OCI-LY7 (cell line): ENCODE measurements around the gene CORO2B. TPM values are rescaled to one million over a fixed set of nuclear protein-coding genes. Genes with fewer than 3 reads are reported as not detected.

ENCODE experiments used
- BruUV-seq: library from RNA; stranded (reverse); fragments of 400-500 nt; replicated peaks from 2 replicates; lab custom pipeline; 2021; lab: Mats Ljungman, UMichigan
- CTCF ChIA-PET: fragments of 300-600 bp; sonication (Branson Sonifier 250); formaldehyde crosslinking; loops from one replicate; lab custom pipeline; 2022; ENCODE audit warnings: antibody characterized with exemption; ENCODE audit not compliant: unreplicated experiment; lab: Charles Lee
- POLR2A ChIA-PET: fragments of 300-600 bp; sonication (Branson Sonifier 250); formaldehyde crosslinking; loops from one replicate; lab custom pipeline; 2022; ENCODE audit warnings: antibody characterized with exemption; lab: Charles Lee
- DNase-seq: peaks from one replicate; pipeline ENCODE4 v3.0.0-alpha.2; 2015; ENCODE audit warnings: low spot score
- H2AFZ ChIP-seq: fragments of 200-600 bp; sonication (generic), shearing (Covaris generic); 2 replicates; pipeline ENCODE4 v1.6.1; 2014; ENCODE audit warnings: mild to moderate bottlenecking, antibody characterized with exemption, low read length, moderate library complexity
- H3K27ac ChIP-seq: fragments of 200-600 bp; sonication (generic); 2 replicates; pipeline ENCODE4 v1.5.1; 2014; ENCODE audit warnings: mixed run types, low read depth, mild to moderate bottlenecking, moderate library complexity, low read length, inconsistent platforms; ENCODE audit not compliant: poor library complexity, severe bottlenecking
- H3K36me3 ChIP-seq: fragments of 200-600 bp; sonication (generic); 2 replicates; pipeline ENCODE4 v1.6.1; 2014; ENCODE audit warnings: mild to moderate bottlenecking, antibody characterized with exemption, low read length, moderate library complexity, mixed read lengths; ENCODE audit not compliant: insufficient read depth
- H3K4me1 ChIP-seq: fragments of 200-600 bp; sonication (generic); 2 replicates; pipeline ENCODE4 v1.5.1; 2014; ENCODE audit warnings: mild to moderate bottlenecking, low read length; ENCODE audit not compliant: insufficient read depth, poor library complexity, severe bottlenecking
- H3K4me2 ChIP-seq: fragments of 200-600 bp; sonication (generic); 2 replicates; pipeline ENCODE4 v1.6.1; 2014; ENCODE audit warnings: mild to moderate bottlenecking, low read length
- H3K4me3 ChIP-seq: fragments of 200-600 bp; sonication (generic); 2 replicates; pipeline ENCODE4 v1.5.1; 2014; ENCODE audit warnings: mild to moderate bottlenecking, low read depth, low read length; ENCODE audit not compliant: poor library complexity, severe bottlenecking
- H3K79me2 ChIP-seq: fragments of 200-600 bp; sonication (generic); 2 replicates; pipeline ENCODE4 v1.6.1; 2016; ENCODE audit warnings: low read depth, mild to moderate bottlenecking, low read length, moderate library complexity, mixed read lengths; ENCODE audit not compliant: insufficient read depth
- H3K9me2 ChIP-seq: fragments of 200-600 bp; sonication (generic); 2 replicates; pipeline ENCODE4 v1.6.1; 2016; ENCODE audit warnings: mild to moderate bottlenecking, low read length, mixed read lengths; ENCODE audit not compliant: insufficient read depth
- H3K9me3 ChIP-seq: fragments of 200-600 bp; sonication (generic); 2 replicates; pipeline ENCODE4 v1.6.1; 2014; ENCODE audit warnings: mild to moderate bottlenecking, mixed run types, low read length, mixed read lengths
- H4K20me1 ChIP-seq: fragments of 200-600 bp; sonication (generic); 2 replicates; pipeline ENCODE4 v1.6.1; 2014; ENCODE audit warnings: mild to moderate bottlenecking, antibody characterized with exemption, low read length, moderate library complexity, mixed read lengths; ENCODE audit not compliant: insufficient read depth
- CTCF ChIP-seq: fragments of 200-600 bp; sonication (generic); conservative IDR thresholded peaks from 2 replicates; pipeline ENCODE4 v1.5.1; 2014; ENCODE audit warnings: mild to moderate bottlenecking, antibody characterized with exemption, low read length, moderate library complexity, mixed read lengths
- EZH2phosphoT487 ChIP-seq: fragments of 200-600 bp; sonication (generic); IDR thresholded peaks from 2 replicates; pipeline ENCODE4 v1.6.1; 2018; ENCODE audit warnings: low read depth, borderline replicate concordance, mild to moderate bottlenecking, mixed run types, antibody characterized with exemption, low read length, moderate library complexity, mixed read lengths
- intact Hi-C: fragments of 100-400 bp; cut with micrococcal nuclease; formaldehyde crosslinking; loops from one replicate; pipeline ENCODE4 v1.10.0; 2022; ENCODE audit not compliant: unreplicated experiment
- total RNA-seq, 2 experiments: library from RNA; depleted of rRNA in 1 of 2; stranded (reverse); fragments of >200 nt in 1 of 2; shearing (Covaris generic) in 1 of 2; gene quantifications; 2 replicates each; pipeline ENCODE4 v1.2.3, GENCODE V29; 2014 to 2022

The CORO2B gene
- total RNA-seq, 2 experiments from 2014 or later: 7.4 to 12.5 TPM

GRCh38 chr15:68719672-68720071 lies 140.9 kb downstream of the CORO2B start:
- Histone ChIP-seq H3K4me3 (no peak overlapping the region), H3K9me3 (no peaks in the 10 kb centered on the region), H3K27ac (no peak overlapping the region), H3K36me3 (peaks cover 13% of the 10 kb centered on the region), H3K9me2 (no peaks in the 10 kb centered on the region), H3K4me2 (no peak overlapping the region), H4K20me1 (no peaks in the 10 kb centered on the region), H3K79me2 (no peaks in the 10 kb centered on the region), H3K4me1 (no peaks in the 10 kb centered on the region), H2AFZ (no peak overlapping the region)
- no peak for DNase-seq
- TF ChIP-seq EZH2phosphoT487 (no peak), CTCF (no peak)
- ChIA-PET CTCF (no interaction called here), POLR2A (no interaction called here)
- intact Hi-C loops: no loop called here
- no TSS peak for BruUV-seq

GRCh38 chr15:68721886-68722285 lies 143.1 kb downstream of the CORO2B start:
- Histone ChIP-seq H4K20me1 (no peaks in the 10 kb centered on the region), H3K27ac (no peak overlapping the region), H3K9me3 (no peaks in the 10 kb centered on the region), H3K9me2 (no peaks in the 10 kb centered on the region), H3K36me3 (no peaks in the 10 kb centered on the region; the same call in 1 of the 2 replicates), H3K79me2 (no peaks in the 10 kb centered on the region), H3K4me2 (no peak overlapping the region), H2AFZ (no peak overlapping the region), H3K4me1 (no peaks in the 10 kb centered on the region), H3K4me3 (no peak overlapping the region)
- TF ChIP-seq EZH2phosphoT487 (no peak), CTCF (no peak)
- ChIA-PET CTCF (no interaction called here), POLR2A (no interaction called here)
- BruUV-seq: no TSS peak
- no peak for DNase-seq
- intact Hi-C loops: no loop called here

DNA sequence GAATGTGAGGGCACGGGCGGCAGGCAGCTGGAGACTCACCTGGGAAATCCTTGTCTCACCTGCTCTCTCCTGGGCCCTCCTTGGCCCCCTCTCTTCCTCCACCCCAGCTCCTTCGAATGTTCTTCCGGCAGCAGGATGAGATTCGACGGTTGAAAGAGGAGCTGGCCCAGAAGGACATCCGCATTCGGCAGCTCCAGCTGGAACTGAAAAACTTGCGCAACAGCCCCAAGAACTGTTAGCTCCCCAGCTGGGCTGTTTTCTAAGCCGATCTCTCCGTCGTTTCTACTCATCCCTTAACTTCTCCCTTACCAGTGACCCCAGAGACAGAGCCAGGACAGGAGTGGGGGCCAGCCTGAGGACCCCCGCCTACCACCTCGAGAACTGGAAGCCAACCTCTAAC lies 146.9 kb downstream of the CORO2B start:
- CTCF ChIA-PET: no interaction called here
- no peak for DNase-seq
- TF ChIP-seq EZH2phosphoT487 (no peak), CTCF (no peak)
- Histone ChIP-seq H3K4me1 (no peaks in the 10 kb centered on the region), H4K20me1 (no peaks in the 10 kb centered on the region), H3K36me3 (no peaks in the 10 kb centered on the region; the same call in 1 of the 2 replicates), H3K4me3 (no peak overlapping the region), H3K9me2 (no peaks in the 10 kb centered on the region), H2AFZ (no peak overlapping the region), H3K9me3 (no peaks in the 10 kb centered on the region), H3K27ac (no peak overlapping the region), H3K79me2 (no peaks in the 10 kb centered on the region), H3K4me2 (no peak overlapping the region)
- intact Hi-C loops: no loop called here
- POLR2A ChIA-PET: interaction anchor here (0.9 to 1.1 kb wide), 2 partner anchors 9 to 53 kb away, joined by 3 to 4 read pairs; no protein-coding TSS in a partner anchor
- no TSS peak for BruUV-seq
